ENCODE data around the gene PDS5A.

DNA sequence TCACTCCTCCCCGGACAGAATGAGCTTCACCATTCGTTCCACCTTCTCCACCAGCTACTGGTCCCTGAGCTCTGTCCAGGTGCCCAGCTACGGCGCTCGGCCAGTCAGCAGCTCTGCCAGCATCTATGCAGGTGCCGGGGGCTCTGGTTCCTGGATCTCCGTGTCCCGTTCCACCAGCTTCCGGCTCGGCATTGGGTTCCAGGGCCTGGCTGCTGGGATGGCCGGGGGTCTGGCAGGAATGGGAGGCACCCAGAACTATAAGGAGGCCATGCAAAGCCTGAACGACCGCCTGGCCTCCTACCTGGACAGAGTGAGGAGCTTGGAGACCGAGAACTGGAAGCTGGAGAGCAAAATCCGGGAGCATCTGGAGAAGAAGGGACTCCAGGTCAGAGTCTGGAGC lies 42.5 kb upstream of the PDS5A start:
- TF ChIP-seq, protein P1, sequence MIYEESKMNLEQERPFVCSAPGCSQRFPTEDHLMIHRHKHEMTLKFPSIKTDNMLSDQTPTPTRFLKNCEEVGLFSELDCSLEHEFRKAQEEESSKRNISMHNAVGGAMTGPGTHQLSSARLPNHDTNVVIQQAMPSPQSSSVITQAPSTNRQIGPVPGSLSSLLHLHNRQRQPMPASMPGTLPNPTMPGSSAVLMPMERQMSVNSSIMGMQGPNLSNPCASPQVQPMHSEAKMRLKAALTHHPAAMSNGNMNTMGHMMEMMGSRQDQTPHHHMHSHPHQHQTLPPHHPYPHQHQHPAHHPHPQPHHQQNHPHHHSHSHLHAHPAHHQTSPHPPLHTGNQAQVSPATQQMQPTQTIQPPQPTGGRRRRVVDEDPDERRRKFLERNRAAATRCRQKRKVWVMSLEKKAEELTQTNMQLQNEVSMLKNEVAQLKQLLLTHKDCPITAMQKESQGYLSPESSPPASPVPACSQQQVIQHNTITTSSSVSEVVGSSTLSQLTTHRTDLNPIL (CRISPR knock-in tag; IDR thresholded peaks at IDR 0.05; ENCODE audit: low read depth), result no peak
- TF ChIP-seq ZFP3 (CRISPR knock-in tag; IDR thresholded peaks at IDR 0.05) (no peak), CSDC2 (CRISPR knock-in tag; IDR thresholded peaks at IDR 0.05) (no peak), RARB (CRISPR knock-in tag; IDR thresholded peaks at IDR 0.05) (no peak), PPARA (CRISPR knock-in tag; IDR thresholded peaks at IDR 0.05; ENCODE audit: borderline replicate concordance) (no peak), ZFP30 (CRISPR knock-in tag; IDR thresholded peaks at IDR 0.05) (no peak), OSR1 (CRISPR knock-in tag; IDR thresholded peaks at IDR 0.05) (no peak), ESRRG (CRISPR knock-in tag; IDR thresholded peaks at IDR 0.05) (no peak), ZNF565 (CRISPR knock-in tag; conservative IDR thresholded peaks at IDR 0.05; ENCODE audit: low read depth) (no peak)
- TF ChIP-seq, protein P2, sequence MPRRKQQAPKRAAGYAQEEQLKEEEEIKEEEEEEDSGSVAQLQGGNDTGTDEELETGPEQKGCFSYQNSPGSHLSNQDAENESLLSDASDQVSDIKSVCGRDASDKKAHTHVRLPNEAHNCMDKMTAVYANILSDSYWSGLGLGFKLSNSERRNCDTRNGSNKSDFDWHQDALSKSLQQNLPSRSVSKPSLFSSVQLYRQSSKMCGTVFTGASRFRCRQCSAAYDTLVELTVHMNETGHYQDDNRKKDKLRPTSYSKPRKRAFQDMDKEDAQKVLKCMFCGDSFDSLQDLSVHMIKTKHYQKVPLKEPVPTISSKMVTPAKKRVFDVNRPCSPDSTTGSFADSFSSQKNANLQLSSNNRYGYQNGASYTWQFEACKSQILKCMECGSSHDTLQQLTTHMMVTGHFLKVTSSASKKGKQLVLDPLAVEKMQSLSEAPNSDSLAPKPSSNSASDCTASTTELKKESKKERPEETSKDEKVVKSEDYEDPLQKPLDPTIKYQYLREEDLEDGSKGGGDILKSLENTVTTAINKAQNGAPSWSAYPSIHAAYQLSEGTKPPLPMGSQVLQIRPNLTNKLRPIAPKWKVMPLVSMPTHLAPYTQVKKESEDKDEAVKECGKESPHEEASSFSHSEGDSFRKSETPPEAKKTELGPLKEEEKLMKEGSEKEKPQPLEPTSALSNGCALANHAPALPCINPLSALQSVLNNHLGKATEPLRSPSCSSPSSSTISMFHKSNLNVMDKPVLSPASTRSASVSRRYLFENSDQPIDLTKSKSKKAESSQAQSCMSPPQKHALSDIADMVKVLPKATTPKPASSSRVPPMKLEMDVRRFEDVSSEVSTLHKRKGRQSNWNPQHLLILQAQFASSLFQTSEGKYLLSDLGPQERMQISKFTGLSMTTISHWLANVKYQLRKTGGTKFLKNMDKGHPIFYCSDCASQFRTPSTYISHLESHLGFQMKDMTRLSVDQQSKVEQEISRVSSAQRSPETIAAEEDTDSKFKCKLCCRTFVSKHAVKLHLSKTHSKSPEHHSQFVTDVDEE (CRISPR knock-in tag; IDR thresholded peaks at IDR 0.05), result no peak
